ENCODE measurements around the gene ECM2.

DNA sequence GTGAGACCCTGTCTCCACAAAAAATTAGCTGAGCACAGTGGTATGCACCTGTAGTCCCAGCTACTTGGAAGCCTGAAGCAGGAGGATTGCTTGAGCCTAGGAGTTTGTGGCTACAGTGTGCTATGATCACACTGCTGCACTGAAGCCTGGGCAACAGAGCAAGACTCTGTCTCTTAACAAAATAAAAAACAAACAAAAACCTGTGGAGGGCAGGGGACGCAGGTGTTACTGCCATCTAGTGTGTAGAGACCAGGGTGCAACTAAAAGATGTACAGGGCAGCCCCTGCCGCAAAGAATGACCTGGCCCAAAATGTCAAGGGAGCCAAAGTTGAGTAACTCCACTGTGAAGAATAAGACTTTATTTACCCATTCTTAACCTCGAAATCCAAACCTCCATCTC, 80.6 kb downstream of the ECM2 start:
- TF ChIP-seq ARHGAP35 (CRISPR knock-in tag; IDR thresholded peaks at IDR 0.05; ENCODE audit: borderline replicate concordance), result no peak
- TF ChIP-seq SMAD3 (CRISPR knock-in tag; IDR thresholded peaks at IDR 0.05), result no peak
- TF ChIP-seq, protein P1, sequence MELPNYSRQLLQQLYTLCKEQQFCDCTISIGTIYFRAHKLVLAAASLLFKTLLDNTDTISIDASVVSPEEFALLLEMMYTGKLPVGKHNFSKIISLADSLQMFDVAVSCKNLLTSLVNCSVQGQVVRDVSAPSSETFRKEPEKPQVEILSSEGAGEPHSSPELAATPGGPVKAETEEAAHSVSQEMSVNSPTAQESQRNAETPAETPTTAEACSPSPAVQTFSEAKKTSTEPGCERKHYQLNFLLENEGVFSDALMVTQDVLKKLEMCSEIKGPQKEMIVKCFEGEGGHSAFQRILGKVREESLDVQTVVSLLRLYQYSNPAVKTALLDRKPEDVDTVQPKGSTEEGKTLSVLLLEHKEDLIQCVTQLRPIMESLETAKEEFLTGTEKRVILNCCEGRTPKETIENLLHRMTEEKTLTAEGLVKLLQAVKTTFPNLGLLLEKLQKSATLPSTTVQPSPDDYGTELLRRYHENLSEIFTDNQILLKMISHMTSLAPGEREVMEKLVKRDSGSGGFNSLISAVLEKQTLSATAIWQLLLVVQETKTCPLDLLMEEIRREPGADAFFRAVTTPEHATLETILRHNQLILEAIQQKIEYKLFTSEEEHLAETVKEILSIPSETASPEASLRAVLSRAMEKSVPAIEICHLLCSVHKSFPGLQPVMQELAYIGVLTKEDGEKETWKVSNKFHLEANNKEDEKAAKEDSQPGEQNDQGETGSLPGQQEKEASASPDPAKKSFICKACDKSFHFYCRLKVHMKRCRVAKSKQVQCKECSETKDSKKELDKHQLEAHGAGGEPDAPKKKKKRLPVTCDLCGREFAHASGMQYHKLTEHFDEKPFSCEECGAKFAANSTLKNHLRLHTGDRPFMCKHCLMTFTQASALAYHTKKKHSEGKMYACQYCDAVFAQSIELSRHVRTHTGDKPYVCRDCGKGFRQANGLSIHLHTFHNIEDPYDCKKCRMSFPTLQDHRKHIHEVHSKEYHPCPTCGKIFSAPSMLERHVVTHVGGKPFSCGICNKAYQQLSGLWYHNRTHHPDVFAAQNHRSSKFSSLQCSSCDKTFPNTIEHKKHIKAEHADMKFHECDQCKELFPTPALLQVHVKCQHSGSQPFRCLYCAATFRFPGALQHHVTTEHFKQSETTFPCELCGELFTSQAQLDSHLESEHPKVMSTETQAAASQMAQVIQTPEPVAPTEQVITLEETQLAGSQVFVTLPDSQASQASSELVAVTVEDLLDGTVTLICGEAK (IDR thresholded peaks at IDR 0.05), result no peak
- TF ChIP-seq, protein P1 (CRISPR knock-in tag; IDR thresholded peaks at IDR 0.05), result no peak
- no peak for TF ChIP-seq RFX1 (IDR thresholded peaks at IDR 0.05)
- TF ChIP-seq, protein P2, sequence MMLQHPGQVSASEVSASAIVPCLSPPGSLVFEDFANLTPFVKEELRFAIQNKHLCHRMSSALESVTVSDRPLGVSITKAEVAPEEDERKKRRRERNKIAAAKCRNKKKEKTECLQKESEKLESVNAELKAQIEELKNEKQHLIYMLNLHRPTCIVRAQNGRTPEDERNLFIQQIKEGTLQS (CRISPR knock-in tag; IDR thresholded peaks at IDR 0.05), result no peak
- TF ChIP-seq SIX1 (CRISPR knock-in tag; IDR thresholded peaks at IDR 0.05; ENCODE audit: borderline replicate concordance), result no peak

Measured in HepG2 (cell line).